Neural cell (in vitro differentiated cells): Measurements from ENCODE around the gene NGB. TPM values are rescaled to one million over a fixed set of nuclear protein-coding genes. Genes with fewer than 3 reads are reported as not detected.

Source experiments
- H2AFZ ChIP-seq: fragments of 200-600, 300-800 bp; sonication (generic), shearing (Covaris generic); 2 replicates; pipeline ENCODE4 v1.6.0; 2014; ENCODE audit warnings: low read depth, mild to moderate bottlenecking, antibody characterized with exemption, low read length, moderate library complexity
- H3F3A ChIP-seq: fragments of 200-600 bp; shearing (Covaris generic); 2 replicates; pipeline ENCODE4 v1.6.1; 2016; ENCODE audit warnings: mild to moderate bottlenecking, moderate library complexity, mixed read lengths, antibody characterized with exemption, low read length; ENCODE audit not compliant: insufficient read depth, poor library complexity, severe bottlenecking
- H3K27ac ChIP-seq: fragments of 200-600, 300-800 bp; sonication (generic), shearing (Covaris generic); 2 replicates; pipeline ENCODE4 v1.5.1; 2014; ENCODE audit warnings: mild to moderate bottlenecking, low read length, moderate library complexity
- H3K27me3 ChIP-seq: fragments of 300-800, 200-600 bp; sonication (generic), shearing (Covaris generic); 2 replicates; pipeline ENCODE4 v1.6.0; 2014; ENCODE audit warnings: mild to moderate bottlenecking, low read depth, low read length, moderate library complexity; ENCODE audit not compliant: insufficient read depth
- H3K36me3 ChIP-seq: fragments of 300-800, 200-600 bp; sonication (generic), shearing (Covaris generic); 2 replicates; pipeline ENCODE4 v1.5.1; 2014; ENCODE audit warnings: mild to moderate bottlenecking, antibody characterized with exemption, low read length, moderate library complexity; ENCODE audit not compliant: insufficient read depth
- H3K4me2 ChIP-seq: fragments of 300-800, 200-600 bp; sonication (generic), shearing (Covaris generic); 2 replicates; pipeline ENCODE4 v1.6.0; 2014; ENCODE audit warnings: mild to moderate bottlenecking, low read length
- H3K4me3 ChIP-seq: fragments of 300-800, 200-600 bp; sonication (generic), shearing (Covaris generic); 2 replicates; pipeline ENCODE4 v1.5.1; 2014; ENCODE audit warnings: mild to moderate bottlenecking, low read length, moderate library complexity
- H3K79me2 ChIP-seq: fragments of 200-600 bp; shearing (Covaris generic); replicated peaks from 2 replicates; pipeline ENCODE4 v1.6.0; 2014; ENCODE audit warnings: mild to moderate bottlenecking, low read length, moderate library complexity; ENCODE audit not compliant: insufficient read depth
- H3K9ac ChIP-seq: fragments of 300-800, 200-600 bp; sonication (generic), shearing (Covaris generic); 2 replicates; pipeline ENCODE4 v1.6.1; 2016; ENCODE audit warnings: mild to moderate bottlenecking, low read length, mixed read lengths
- H3K9me2 ChIP-seq: fragments of 200-600 bp; shearing (Covaris generic); 2 replicates; pipeline ENCODE4 v1.6.1; 2016; ENCODE audit warnings: mild to moderate bottlenecking, low read length, mixed read lengths; ENCODE audit not compliant: insufficient read depth
- H3K9me3 ChIP-seq: fragments of 200-600, 300-800 bp; sonication (generic), shearing (Covaris generic); 2 replicates; pipeline ENCODE4 v1.6.1; 2016; ENCODE audit warnings: mild to moderate bottlenecking, mixed run types, low read length, moderate library complexity, mixed read lengths
- H4K20me1 ChIP-seq: fragments of 200-600 bp; shearing (Covaris generic); 2 replicates; pipeline ENCODE4 v1.6.1; 2016; ENCODE audit warnings: mild to moderate bottlenecking, mixed run types; ENCODE audit not compliant: insufficient read depth
- CTCF ChIP-seq: fragments of 450-650 bp; IDR thresholded peaks from 2 replicates; pipeline ENCODE4 v1.5.1; 2014; ENCODE audit warnings: antibody characterized with exemption, mild to moderate bottlenecking, moderate library complexity; ENCODE audit not compliant: poor library complexity, severe bottlenecking
- EP300 ChIP-seq: fragments of 450-650 bp; conservative IDR thresholded peaks from 2 replicates; pipeline ENCODE4 v1.6.1; 2014; ENCODE audit warnings: antibody characterized with exemption, mild to moderate bottlenecking, moderate library complexity; ENCODE audit not compliant: poor library complexity, severe bottlenecking
- EZH2 ChIP-seq: fragments of 200-600, 300-800 bp; shearing (Covaris generic), sonication (generic); IDR thresholded peaks from 2 replicates; pipeline ENCODE4 v1.6.1; 2014; ENCODE audit warnings: antibody characterized with exemption, low read length, borderline replicate concordance, mild to moderate bottlenecking; ENCODE audit not compliant: insufficient read depth, poor library complexity, severe bottlenecking
- MXI1 ChIP-seq: fragments of 450-650 bp; conservative IDR thresholded peaks from 2 replicates; pipeline ENCODE4 v1.6.1; 2014; ENCODE audit warnings: antibody characterized with exemption, mild to moderate bottlenecking; ENCODE audit not compliant: poor library complexity, severe bottlenecking
- POLR2AphosphoS5 ChIP-seq: IDR thresholded peaks from 2 replicates; pipeline ENCODE4 v1.6.1; 2012
- RAD21 ChIP-seq: fragments of 450-650 bp; conservative IDR thresholded peaks from 2 replicates; pipeline ENCODE4 v1.6.1; 2014; ENCODE audit warnings: antibody characterized with exemption, mild to moderate bottlenecking, moderate library complexity
- REST ChIP-seq: IDR thresholded peaks from 2 replicates; pipeline ENCODE4 v1.6.1; 2012; ENCODE audit warnings: borderline replicate concordance
- SMC3 ChIP-seq: fragments of 450-650 bp; conservative IDR thresholded peaks from 2 replicates; pipeline ENCODE4 v1.6.1; 2014; ENCODE audit warnings: antibody characterized with exemption, mild to moderate bottlenecking, moderate library complexity; ENCODE audit not compliant: poor library complexity
- TAF1 ChIP-seq: IDR thresholded peaks from 2 replicates; pipeline ENCODE4 v1.6.1; 2012; ENCODE audit warnings: low read depth
- polyA plus RNA-seq: library from polyadenylated mRNA; depleted of rRNA; stranded (reverse); fragments of >200 nt; gene quantifications from 2 replicates; pipeline ENCODE4 v1.2.3, GENCODE V29; 2014

NGB gene
- polyA plus RNA-seq, 1 donor from 2014 or later: 0.87 TPM

- Histone ChIP-seq H3K9ac (no peak overlapping the region), H3K79me2 (no peaks in the 10 kb centered on the region), H4K20me1 (no peaks in the 10 kb centered on the region), H3K9me2 (no peaks in the 10 kb centered on the region), H3K27me3 (no peaks in the 10 kb centered on the region), H3K36me3 (no peaks in the 10 kb centered on the region), H3K9me3 (no peaks in the 10 kb centered on the region), H3K4me2 (no peak overlapping the region), H2AFZ (no peak overlapping the region), H3F3A (no peaks in the 10 kb centered on the region), H3K4me3 (no peak overlapping the region), H3K27ac (no peak overlapping the region)
- TF ChIP-seq REST: no peak
- TF ChIP-seq EZH2: no peak
- no peak for TF ChIP-seq POLR2AphosphoS5
- no peak for TF ChIP-seq MXI1
- no peak for TF ChIP-seq TAF1
Measured at GRCh38 chr14:77258566-77258965, 12.4 kb downstream of the NGB start.

- H3F3A ChIP-seq: no peaks in the 10 kb centered on the region
- H3K9me3 ChIP-seq: no peaks in the 10 kb centered on the region
- no peak overlapping the region for H3K27ac ChIP-seq
- no peaks in the 10 kb centered on the region for H3K36me3 ChIP-seq
- no peak overlapping the region for H3K9ac ChIP-seq
- H3K27me3 ChIP-seq: no peaks in the 10 kb centered on the region
- H3K9me2 ChIP-seq: no peaks in the 10 kb centered on the region
- H3K4me2 ChIP-seq: no peak overlapping the region
- no peak overlapping the region for H3K4me3 ChIP-seq
- H4K20me1 ChIP-seq: no peaks in the 10 kb centered on the region
- no peak for TF ChIP-seq RAD21
- TF ChIP-seq POLR2AphosphoS5: no peak
- no peak for TF ChIP-seq EZH2
- no peak for TF ChIP-seq CTCF
- TF ChIP-seq TAF1: no peak
- TF ChIP-seq SMC3: no peak
- no peak for TF ChIP-seq EP300
- TF ChIP-seq MXI1: no peak
- no peak for TF ChIP-seq REST
- no peaks in the 10 kb centered on the region for H3K79me2 ChIP-seq
- H2AFZ ChIP-seq: no peak overlapping the region
Measured at GRCh38 chr14:77257700-77258099, 13.3 kb downstream of the NGB start.
